ENCODE measurements around the gene KNOP1. TPM values are rescaled to one million over a fixed set of nuclear protein-coding genes. Genes with fewer than 3 reads are reported as not detected.

Gene KNOP1
- total and polyA plus RNA-seq, 2 of the 13 experiments (the other 11 are each of a cell fraction or from before 2014, with no cell fraction given) = 21.2 to 57.5 TPM

DNA sequence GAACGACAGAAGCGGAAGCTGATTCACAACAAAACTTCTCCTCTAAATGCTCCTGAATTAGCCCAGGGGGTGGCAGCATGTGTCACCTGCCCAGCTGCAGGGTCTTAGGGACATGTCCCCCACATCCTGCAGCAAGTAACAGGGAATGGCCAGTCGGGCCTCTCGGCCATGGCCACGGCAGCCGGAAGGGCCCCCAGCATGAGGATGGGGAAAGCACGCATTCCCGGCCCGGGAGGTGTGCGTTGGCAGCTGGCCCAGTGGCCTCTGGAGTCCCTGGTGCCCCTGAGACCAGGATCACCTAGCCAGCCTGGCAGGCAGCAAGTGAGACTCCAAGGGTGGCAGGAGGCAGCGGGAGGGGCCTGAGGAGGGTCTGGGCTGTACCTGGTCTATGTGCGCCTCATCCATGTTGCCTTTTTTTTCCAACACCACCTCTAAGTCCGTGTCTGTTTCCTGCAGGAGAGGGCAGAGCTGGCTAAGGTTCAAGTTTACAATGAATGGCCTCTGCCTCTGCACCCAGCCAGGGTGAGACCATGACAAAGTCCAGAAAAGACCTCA is 7.0 kb downstream of the KNOP1 start (continued):
- TF ChIP-seq, protein P1, sequence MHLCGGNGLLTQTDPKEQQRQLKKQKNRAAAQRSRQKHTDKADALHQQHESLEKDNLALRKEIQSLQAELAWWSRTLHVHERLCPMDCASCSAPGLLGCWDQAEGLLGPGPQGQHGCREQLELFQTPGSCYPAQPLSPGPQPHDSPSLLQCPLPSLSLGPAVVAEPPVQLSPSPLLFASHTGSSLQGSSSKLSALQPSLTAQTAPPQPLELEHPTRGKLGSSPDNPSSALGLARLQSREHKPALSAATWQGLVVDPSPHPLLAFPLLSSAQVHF (CRISPR knock-in tag; IDR thresholded peaks at IDR 0.05) = no peak
- TF ChIP-seq, protein P2, sequence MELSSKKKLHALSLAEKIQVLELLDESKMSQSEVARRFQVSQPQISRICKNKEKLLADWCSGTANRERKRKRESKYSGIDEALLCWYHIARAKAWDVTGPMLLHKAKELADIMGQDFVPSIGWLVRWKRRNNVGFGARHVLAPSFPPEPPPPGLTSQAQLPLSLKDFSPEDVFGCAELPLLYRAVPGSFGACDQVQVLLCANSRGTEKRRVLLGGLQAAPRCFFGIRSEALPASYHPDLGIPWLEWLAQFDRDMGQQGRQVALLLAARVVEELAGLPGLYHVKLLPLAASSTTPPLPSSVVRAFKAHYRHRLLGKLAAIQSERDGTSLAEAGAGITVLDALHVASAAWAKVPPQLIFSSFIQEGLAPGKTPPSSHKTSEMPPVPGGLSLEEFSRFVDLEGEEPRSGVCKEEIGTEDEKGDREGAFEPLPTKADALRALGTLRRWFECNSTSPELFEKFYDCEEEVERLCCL (CRISPR knock-in tag; IDR thresholded peaks at IDR 0.05; ENCODE audit: borderline replicate concordance) = no peak
- TF ChIP-seq ZNF737 (CRISPR knock-in tag; IDR thresholded peaks at IDR 0.05; ENCODE audit: borderline replicate concordance) (no peak), FIP1L1 (IDR thresholded peaks at IDR 0.05; ENCODE audit: borderline replicate concordance, insufficient read depth, low read depth, low read length) (no peak), AGO2 (optimal IDR thresholded peaks at IDR 0.05; ENCODE audit: low read depth, low read length) (peak; percentile 67), ZNF253 (CRISPR knock-in tag; IDR thresholded peaks at IDR 0.05; ENCODE audit: borderline replicate concordance) (no peak), ZEB1 (IDR thresholded peaks at IDR 0.05; ENCODE audit: insufficient replicate concordance, low read depth) (no peak), HIVEP1 (CRISPR knock-in tag; IDR thresholded peaks at IDR 0.05) (0 out of 2 replicates have a peak, but pooled peaks have one; percentile 28), ZMYM3 (CRISPR knock-in tag; IDR thresholded peaks at IDR 0.05) (0 out of 2 replicates have a peak, but pooled peaks have one; percentile 20), ZNF282 (IDR thresholded peaks at IDR 0.05; ENCODE audit: partially characterized antibody) (no peak), ZNF724P (CRISPR knock-in tag; IDR thresholded peaks at IDR 0.05; ENCODE audit: borderline replicate concordance) (peak; percentile 87; the same call in 1 of the 2 replicates)
- TF ChIP-seq, protein P3, sequence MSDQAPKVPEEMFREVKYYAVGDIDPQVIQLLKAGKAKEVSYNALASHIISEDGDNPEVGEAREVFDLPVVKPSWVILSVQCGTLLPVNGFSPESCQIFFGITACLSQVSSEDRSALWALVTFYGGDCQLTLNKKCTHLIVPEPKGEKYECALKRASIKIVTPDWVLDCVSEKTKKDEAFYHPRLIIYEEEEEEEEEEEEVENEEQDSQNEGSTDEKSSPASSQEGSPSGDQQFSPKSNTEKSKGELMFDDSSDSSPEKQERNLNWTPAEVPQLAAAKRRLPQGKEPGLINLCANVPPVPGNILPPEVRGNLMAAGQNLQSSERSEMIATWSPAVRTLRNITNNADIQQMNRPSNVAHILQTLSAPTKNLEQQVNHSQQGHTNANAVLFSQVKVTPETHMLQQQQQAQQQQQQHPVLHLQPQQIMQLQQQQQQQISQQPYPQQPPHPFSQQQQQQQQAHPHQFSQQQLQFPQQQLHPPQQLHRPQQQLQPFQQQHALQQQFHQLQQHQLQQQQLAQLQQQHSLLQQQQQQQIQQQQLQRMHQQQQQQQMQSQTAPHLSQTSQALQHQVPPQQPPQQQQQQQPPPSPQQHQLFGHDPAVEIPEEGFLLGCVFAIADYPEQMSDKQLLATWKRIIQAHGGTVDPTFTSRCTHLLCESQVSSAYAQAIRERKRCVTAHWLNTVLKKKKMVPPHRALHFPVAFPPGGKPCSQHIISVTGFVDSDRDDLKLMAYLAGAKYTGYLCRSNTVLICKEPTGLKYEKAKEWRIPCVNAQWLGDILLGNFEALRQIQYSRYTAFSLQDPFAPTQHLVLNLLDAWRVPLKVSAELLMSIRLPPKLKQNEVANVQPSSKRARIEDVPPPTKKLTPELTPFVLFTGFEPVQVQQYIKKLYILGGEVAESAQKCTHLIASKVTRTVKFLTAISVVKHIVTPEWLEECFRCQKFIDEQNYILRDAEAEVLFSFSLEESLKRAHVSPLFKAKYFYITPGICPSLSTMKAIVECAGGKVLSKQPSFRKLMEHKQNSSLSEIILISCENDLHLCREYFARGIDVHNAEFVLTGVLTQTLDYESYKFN (CRISPR knock-in tag; conservative IDR thresholded peaks at IDR 0.05) = peak; percentile 51; the same call in 1 of the 2 replicates
- TF ChIP-seq, protein P4, sequence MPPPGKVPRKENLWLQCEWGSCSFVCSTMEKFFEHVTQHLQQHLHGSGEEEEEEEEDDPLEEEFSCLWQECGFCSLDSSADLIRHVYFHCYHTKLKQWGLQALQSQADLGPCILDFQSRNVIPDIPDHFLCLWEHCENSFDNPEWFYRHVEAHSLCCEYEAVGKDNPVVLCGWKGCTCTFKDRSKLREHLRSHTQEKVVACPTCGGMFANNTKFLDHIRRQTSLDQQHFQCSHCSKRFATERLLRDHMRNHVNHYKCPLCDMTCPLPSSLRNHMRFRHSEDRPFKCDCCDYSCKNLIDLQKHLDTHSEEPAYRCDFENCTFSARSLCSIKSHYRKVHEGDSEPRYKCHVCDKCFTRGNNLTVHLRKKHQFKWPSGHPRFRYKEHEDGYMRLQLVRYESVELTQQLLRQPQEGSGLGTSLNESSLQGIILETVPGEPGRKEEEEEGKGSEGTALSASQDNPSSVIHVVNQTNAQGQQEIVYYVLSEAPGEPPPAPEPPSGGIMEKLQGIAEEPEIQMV (CRISPR knock-in tag; IDR thresholded peaks at IDR 0.05; ENCODE audit: low read depth) = 0 out of 2 replicates have a peak, but pooled peaks have one; percentile 19
- TF ChIP-seq, protein P5, sequence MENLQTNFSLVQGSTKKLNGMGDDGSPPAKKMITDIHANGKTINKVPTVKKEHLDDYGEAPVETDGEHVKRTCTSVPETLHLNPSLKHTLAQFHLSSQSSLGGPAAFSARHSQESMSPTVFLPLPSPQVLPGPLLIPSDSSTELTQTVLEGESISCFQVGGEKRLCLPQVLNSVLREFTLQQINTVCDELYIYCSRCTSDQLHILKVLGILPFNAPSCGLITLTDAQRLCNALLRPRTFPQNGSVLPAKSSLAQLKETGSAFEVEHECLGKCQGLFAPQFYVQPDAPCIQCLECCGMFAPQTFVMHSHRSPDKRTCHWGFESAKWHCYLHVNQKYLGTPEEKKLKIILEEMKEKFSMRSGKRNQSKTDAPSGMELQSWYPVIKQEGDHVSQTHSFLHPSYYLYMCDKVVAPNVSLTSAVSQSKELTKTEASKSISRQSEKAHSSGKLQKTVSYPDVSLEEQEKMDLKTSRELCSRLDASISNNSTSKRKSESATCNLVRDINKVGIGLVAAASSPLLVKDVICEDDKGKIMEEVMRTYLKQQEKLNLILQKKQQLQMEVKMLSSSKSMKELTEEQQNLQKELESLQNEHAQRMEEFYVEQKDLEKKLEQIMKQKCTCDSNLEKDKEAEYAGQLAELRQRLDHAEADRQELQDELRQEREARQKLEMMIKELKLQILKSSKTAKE (CRISPR knock-in tag; IDR thresholded peaks at IDR 0.05; ENCODE audit: borderline replicate concordance) = no peak
- TF ChIP-seq, protein P6, sequence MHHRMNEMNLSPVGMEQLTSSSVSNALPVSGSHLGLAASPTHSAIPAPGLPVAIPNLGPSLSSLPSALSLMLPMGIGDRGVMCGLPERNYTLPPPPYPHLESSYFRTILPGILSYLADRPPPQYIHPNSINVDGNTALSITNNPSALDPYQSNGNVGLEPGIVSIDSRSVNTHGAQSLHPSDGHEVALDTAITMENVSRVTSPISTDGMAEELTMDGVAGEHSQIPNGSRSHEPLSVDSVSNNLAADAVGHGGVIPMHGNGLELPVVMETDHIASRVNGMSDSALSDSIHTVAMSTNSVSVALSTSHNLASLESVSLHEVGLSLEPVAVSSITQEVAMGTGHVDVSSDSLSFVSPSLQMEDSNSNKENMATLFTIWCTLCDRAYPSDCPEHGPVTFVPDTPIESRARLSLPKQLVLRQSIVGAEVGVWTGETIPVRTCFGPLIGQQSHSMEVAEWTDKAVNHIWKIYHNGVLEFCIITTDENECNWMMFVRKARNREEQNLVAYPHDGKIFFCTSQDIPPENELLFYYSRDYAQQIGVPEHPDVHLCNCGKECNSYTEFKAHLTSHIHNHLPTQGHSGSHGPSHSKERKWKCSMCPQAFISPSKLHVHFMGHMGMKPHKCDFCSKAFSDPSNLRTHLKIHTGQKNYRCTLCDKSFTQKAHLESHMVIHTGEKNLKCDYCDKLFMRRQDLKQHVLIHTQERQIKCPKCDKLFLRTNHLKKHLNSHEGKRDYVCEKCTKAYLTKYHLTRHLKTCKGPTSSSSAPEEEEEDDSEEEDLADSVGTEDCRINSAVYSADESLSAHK (CRISPR knock-in tag; IDR thresholded peaks at IDR 0.05; ENCODE audit: borderline replicate concordance) = no peak

All from HepG2 (cell line).